ENCODE measurements around the gene MPV17L.

DNA sequence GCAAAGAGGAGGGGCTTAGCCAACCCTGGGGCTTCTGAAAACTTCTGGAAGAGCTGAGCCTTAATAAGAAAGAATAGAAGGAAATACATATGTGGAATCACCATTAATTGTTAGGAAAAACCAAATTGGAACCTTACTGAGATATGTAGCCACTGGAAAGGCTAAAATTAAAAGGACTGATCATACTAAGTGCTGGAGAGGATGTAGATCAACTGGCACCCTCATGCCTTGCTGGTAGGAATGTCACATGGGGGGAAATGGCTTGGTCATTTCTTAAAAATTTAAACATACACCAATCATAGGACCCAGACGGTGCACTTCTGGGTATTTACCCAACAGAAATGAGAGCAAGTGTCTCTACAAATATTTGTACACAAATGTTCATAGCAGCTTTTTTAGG, 49.9 kb downstream of the MPV17L start:
- TF ChIP-seq GATA3 (IDR thresholded peaks at IDR 0.05; ENCODE audit: low read depth, low read length), result no peak
- TF ChIP-seq GATA2 (IDR thresholded peaks at IDR 0.05; ENCODE audit: low read depth, low read length), result no peak

Measured in SH-SY5Y (cell line).